Frontal cortex (tissue), 4 donors: ENCODE measurements around the gene ARHGAP15. TPM values are rescaled to one million over a fixed set of nuclear protein-coding genes. Genes with fewer than 3 reads are reported as not detected.

Experiments
- DNase-seq, 2 donors: peaks; one replicate each; pipeline ENCODE4 v3.0.0; 2012; ENCODE audit warnings: low spot score in 2 of 2
- FAIRE-seq: peaks from 2 replicates; lab custom pipeline; 2012; peaks lifted over from hg19 to GRCh38; lab: Jason Lieb, UNC
- total RNA-seq: library from RNA; depleted of rRNA; stranded (reverse); fragments of >200 nt; gene quantifications from one replicate; pipeline ENCODE4 v1.2.3, GENCODE V29; 2014
- donor health status: control.
- donor health status: control.
- donor health status: control.

ARHGAP15 gene
- total RNA-seq, 1 donor from 2014 or later, result 19.2 TPM

DNA sequence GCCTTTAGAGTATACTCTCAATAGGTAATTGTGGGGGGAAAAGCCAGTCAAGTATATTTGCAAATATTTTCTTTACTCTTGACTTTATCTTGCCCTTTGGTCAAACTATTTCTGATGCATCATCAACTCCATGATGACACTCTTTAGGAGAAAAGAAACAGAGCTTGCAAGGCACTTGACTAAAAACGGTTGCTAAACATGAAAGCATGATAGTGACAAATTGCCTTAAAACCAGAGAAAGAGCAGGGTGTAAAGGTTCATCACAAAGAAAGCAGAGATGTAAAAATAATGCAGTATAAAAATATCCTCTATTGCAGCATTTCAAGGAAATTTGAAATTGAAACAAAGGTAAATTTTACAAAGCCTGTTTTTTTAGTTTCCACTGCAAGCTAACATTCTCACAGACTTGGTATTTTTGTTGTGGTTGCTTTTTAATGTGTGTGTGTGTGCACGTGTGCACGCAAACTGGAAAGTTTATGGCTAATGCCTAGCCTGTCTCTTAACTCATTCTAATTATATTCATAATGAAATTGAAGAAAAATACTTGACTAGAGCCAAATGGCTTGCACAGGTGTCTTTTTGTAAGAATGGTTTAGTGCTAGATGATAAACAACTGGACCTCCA, 503.6 kb downstream of the ARHGAP15 start:
- FAIRE-seq, result no peak
- DNase-seq, result no peak

DNA sequence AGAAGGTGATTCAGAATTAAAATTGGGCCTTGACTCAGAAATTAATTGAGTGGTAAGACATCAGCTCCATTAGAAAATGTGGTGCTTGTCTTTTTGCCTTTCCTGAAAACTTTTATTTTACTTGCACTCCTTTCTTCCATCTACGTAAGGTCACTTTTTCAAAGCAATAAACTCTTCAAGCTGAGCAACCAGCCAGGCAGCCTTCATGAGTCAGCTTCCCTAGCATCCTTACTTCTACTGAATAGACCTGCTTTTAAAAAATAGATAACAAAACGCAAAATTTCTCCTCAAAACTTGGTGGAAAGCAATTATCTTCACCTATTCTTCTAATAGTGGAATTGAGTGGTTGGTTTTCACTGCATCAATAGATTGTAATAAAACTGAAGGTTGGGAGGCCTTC, 504.2 kb downstream of the ARHGAP15 start:
- no peak for DNase-seq
- FAIRE-seq, result no peak

DNA sequence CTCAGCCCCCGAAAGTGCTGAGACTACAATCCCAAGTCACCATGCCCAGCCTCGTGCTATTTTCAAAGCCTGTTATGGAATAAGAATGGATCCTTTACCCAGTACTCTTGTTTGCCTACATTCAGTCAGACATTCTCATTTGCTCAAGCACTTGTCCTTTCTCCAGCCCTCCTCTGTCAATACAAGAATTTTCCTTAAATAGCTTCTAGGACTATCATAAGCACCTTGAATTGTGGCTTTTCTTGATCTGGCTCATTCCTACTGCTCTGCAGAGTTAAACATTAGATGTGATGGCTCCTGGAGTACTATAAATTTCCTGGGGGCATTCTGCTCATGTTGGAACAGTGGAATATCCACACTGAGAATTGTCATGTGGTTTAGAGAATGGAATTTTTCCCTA, 506.1 kb downstream of the ARHGAP15 start:
- DNase-seq (no peak), FAIRE-seq (no peak)

DNA sequence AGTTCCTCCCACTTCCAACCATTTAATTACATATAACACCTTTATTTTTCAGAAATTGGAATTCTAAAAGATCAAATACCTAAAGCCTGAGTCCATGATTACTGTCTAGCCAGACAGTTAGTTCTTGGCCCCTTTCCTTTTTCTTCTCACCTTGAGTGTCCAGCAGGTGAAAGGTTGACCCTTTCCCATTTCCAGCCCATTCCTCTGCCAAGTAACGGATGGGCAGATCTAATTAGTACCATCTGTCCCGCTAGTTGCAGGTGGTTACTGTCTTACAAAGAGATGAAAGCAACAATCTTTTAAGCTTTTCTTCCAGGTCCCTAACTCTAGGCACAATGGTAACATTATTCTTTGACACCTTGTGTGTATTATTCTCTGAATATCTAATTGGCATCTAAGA, 506.7 kb downstream of the ARHGAP15 start:
- no peak for FAIRE-seq

DNA sequence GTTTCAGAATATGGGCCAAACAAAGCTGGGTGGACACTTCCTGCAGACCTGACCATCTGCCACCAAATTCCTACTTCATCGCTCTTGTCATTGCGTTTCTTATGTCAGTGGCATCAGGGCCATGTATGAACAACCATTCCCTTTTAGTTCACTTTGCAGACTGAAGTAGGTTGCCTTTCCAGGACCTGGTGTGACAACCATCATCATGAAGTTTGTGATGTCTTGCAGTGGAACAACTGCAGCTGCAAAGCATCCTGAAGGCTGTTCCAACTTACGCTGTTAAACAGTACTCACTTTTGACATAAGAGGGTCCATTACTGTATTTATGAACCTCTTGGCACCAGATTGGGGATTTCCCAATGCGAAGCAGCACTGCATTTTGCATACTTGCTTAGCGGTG, 511.6 kb downstream of the ARHGAP15 start:
- FAIRE-seq (no peak), DNase-seq (no peak)

More for the DNA sequence above, 506.7 kb downstream of the ARHGAP15 start:
- DNase-seq, result no peak

DNA sequence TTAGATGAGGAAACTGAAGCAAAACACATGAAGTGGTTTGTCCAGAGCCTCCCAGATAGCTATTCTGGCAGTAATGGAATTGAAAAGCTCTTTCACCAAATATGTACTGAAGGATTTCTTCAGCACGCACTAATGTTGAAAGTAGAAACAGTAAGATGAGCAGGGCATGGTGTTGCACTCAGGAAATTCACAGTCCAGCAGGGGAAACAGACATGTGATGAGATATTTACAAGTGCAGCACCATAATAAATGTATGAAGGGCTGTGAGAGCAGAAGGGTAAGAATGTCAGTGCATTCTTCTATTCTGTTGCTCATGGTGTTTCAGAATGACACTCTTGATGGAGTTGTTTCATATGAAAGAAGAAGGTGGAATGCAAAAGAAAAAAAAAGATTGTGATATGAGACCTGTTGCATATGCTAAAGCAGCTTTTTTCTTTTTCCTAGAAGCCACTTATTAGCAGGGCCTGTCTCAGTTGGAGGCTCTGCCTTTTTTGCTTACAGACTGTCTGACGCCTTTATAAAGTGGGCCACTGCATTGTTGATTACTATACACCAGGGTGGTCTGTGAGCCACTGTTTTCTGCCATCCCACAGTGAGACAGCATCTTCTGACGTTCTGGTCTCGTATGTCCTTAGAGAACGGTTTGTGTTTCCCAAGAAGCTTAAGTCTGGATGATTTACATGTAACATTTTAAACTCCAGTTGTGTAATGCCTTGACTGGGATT, 516.9 kb downstream of the ARHGAP15 start:
- no peak for FAIRE-seq
- DNase-seq, result no peak

DNA sequence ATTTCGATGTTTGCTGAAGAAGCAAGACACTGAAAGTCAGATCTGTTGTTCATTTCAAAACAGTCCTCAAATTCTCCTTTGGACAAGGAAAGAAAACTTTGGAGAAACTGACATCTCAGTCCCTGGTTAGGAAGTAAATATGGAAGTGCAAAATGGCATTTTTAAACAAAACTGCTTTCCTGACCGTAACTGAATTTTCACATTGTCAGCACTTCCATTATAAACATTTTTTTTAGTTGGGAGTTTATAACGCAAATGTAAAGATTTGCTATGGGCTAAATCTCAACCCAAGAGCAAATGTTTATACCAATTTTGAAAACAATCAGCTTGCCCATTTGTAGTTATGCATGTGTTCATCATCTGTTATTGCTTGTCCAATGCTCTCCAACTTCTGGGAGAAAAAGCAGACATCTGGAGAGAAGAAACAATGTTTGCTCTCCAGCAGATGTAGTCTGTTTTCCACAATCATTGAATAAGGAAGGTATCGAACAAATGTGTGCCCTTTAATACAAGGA, 520.1 kb downstream of the ARHGAP15 start:
- no peak for DNase-seq
- no peak for FAIRE-seq

DNA sequence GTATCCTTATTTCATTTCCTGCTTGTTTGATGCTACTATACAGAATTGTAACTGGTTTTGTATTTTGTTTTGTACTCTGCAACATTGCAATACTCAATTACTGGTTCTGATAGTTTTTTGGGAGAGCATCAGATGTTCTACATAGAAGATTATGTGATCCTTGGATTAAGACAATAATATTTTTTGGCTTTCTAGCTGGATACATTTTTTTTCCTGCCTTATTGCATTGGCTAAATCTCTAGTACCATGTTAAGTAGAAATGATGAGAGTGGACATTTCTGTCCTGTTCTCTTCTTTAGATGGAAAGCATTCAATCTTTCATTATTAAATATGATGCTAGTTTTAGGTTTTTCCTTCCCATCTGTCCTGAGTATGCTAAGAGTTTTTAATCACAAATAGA, 523.5 kb downstream of the ARHGAP15 start:
- no peak for DNase-seq
- no peak for FAIRE-seq

DNA sequence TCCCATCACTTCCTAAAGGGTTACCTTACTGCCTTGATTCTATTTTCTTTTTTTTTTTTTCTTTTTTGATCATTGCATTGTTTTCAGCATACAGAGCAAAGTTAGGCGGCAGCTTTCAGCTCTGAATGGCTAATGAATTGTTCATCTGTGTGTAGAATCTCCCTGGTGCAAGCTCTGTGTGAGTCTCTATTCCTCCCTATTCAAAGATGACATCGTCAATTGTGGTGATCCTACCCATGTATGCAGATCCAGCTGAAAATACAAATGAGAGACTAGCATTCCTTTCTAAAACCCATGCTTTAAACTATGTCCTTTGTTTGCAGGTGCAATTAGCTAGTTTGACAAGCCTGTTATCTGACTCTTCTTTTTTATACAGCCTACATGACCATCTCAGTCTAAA, 539.0 kb downstream of the ARHGAP15 start:
- FAIRE-seq (no peak), DNase-seq (no peak)

DNA sequence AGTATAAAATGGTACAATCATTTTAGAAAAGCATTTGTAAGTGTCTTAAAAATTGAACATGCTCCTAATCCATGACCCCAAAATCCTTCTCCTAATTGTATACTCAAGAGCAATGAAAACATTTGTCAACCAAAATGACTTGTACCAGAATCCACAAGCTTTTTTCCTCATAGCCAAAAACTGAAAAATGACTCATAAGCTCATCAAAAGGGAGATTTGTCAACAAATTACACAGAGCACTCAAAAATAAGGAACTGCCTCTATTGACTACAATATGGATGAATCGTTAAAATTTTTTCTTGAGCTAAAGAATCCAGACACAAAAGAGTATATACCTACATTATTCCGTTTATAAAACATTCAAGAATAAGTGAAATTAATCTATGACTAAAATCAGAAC, 544.8 kb downstream of the ARHGAP15 start:
- DNase-seq (no peak), FAIRE-seq (no peak)

DNA sequence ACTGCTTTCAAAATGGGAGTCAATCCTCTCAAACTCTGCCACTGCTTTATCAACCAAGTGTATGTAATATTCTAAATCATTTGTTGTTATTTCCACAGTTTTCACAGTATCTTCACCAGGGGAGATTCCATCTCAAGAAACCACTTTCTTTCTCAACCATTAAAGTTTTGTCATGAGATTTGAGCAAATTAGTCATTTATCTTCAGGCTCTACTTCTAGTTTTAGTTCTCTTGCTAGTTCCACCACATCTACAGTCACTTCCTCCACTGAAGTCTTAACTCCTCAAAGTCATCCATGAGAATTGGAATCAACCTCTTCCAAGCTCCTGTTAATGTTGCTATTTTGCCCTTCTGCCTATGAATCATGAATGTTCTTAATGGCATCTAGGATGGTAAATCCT, 545.8 kb downstream of the ARHGAP15 start:
- DNase-seq (no peak), FAIRE-seq (no peak)

DNA sequence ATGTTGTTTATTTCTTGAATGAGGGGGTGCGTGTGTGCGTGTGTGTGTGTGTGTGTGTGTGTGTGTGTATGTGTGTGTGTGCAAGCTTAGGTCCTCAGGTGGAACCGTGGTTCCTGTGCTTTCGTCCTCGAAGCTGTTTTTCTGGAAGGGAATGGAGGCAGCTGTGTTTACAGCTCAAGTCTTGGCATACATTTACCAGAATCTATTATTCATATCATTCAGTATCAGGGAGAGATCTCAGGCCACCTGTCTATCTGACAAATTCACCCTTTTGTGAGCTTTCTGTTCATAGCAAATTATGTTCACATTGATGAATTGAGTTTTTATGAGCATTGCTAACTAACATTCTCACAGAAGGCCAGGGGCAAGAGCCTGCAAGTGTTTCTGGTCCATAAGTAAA, 550.4 kb downstream of the ARHGAP15 start:
- DNase-seq, result no peak
- no peak for FAIRE-seq

DNA sequence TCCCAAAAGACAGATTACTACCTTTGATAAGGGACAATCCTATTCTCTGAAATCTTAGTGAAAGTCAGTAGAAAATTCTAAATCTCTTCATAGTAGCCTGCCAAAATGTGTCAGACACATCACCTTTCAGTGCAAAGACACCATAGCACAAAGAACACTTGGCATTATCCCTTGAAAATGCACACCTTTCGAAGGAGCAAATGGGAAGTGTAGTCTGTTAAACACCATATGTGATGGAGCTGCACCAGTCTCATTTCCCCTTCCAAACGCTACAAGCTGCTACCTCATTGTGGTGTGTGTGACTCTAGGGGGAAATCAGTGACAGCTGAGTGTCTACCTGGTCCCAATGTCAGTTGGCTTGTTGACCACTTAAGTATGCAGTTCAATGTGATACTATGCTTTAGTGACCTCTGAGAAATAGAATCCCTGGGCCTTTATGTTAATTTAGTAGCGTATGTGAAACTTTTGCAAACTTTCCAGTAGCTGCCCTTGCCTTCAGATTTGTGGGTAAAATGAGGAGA, 551.7 kb downstream of the ARHGAP15 start:
- no peak for DNase-seq
- FAIRE-seq, result no peak

DNA sequence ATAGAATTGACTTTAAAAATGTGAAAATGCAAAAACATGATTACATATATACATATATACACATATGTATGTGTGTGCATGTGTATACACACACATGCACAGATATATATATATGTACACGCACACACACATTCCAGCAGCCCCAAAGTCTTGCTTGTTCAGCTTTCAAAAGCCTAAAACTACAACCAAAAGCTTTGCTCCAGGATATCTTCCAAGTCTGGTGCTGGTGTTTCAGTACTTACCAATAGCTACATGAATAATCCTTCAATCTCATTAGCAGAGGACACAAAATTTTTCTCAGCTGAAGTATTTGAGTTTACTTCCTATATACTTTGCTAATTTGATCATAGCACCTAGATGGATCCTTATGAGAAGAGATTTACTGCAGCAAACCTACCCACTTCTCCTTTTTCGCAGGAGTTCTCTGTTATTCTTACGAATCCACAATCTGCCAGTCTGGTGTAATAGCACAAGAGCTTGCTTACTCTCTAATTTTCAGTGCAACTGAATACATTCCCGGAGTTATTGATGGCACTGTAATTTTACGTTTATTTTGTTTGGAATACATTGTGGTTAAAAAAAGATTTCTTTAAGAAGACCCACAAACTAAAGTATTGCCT, 553.3 kb downstream of the ARHGAP15 start:
- DNase-seq (no peak), FAIRE-seq (no peak)

DNA sequence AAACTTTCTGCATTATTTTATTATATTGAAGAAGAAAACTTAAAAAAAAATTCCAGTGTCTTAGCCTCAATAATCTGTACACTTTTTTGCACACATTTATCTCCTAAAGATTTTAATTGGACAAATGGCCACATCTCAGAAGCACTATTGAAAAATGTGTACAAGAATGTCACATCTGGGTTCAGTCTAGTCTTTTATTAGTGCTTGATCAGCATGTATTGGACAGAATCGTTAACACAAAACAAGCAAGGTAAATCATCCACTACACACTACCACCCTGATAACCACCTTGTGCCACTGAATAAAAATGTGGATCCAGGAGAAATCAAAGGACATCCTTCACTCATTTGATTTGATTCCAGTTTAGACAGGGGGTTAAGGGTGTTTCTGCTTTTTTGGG, 554.8 kb downstream of the ARHGAP15 start:
- no peak for DNase-seq
- no peak for FAIRE-seq

DNA sequence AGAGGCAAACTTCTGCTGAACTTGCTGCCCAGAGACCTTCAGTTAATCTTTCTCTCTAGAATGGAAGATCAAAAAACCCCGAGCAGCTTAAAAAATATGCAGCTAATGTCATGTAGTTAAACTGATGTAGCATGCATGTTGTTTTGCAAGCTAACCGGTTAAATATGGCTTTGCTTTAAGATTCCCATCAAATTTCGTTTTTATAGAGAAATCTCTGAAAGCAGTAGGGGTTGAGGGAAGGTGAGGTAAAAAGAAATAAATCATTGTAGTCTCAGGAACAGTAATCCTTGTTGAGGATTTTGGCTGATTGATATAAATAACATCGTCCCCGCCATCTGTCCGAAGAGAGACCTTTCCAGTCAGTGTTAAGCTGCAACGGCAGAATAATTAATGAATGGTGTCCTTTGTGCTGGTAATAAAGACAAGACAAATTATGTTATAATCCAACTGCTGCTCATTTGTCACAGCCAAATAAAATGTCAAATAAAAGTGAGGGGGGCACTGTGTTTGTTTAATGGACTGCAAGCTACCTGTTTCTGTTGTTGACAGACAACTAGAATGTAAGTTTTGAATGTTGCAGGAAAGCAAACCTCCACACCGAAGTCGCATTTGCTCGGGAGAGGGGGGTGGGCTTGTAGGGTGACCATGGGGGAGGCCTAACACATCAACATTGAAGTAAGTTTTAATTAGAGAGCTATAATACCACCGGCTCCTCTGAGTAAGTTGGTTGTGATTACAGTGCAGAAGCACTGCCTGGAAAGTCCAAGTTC, 555.5 kb downstream of the ARHGAP15 start:
- no peak for FAIRE-seq
- DNase-seq, result no peak

DNA sequence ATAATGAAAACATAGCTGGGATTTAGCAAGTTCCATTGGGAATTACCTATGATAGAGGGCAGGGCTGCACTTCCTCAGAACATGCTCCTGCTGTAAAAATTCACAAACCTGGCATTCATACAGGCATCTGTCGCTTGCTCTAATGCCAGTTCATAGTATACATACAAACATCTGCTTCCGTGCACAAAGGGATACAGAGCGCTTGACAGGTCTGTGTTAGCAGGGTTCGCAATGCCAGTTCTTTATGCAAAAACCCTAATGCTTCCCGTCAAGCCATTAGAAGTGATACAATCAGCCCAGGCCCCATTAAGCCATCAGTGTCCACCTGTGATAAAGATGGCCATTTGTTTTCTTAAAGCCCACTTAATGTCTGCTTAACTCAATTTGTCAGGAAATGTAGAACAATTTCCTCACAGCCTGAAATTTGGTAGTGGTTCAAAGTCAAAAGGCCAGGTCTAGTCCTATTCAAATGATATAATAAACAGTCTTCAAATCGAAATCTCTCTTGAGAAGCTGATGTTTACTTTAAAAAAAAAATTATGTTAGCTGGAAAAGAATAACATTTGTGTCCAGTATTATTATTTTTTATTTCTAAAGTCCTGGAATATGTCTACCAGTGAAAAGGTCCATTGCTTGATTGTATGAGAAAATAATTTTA, 556.3 kb downstream of the ARHGAP15 start:
- FAIRE-seq (no peak), DNase-seq (no peak)

DNA sequence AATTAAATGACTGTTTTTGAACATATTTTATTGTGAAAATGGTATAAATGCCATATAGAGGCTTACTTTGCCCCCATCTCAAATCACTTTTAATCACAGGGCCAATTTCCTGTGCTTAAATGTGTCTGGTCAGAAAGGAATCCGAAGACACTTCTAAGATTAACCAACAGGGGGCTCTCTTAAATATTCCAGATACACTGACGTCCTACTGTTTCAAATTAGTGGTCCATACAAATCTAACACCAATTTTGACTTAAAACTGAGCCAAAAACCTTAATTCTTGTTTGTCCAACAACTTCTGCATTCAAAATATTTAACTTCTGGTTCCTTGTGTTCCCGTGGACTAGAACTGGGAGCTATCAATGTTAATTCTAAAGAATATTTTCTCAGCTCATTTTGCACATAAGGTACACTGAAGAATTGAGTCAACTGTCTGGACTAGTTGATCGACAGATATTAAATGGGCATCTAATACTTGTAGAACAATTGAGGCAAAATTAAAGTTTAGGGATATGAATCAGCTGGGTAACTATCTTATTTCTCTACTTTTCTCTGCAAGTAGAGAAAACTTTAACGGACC, 557.5 kb downstream of the ARHGAP15 start:
- peak; percentile 3 to 7 for DNase-seq
- FAIRE-seq, result peak; percentile 19

DNA sequence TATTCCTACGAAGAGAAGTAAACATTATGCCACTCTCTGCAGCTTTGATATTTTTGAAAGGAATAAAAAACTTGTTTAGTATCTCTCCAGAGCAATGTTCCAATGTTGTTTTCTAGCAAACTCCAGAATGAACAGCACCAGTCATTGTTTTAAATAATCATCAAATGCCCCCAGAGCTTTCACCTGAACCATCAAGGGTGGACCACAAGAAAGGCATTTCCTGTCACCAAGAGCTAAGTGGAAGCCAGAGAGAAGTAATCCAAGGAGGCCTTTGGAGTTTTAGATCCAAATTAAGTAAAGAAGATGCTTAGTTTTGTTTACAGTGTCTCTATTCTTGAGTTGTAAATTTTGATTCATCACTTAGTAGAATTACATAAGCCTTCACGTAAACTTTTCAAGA, 559.0 kb downstream of the ARHGAP15 start:
- FAIRE-seq (no peak), DNase-seq (no peak)
